Activated CD4-positive, alpha-beta T cell treated with anti-CD3 and anti-CD28 coated beads, Interleukin-2, Interleukin-4, amounts not matched to agents 100 ng/mL and 50 ng/mL, durations not matched to agents 16 hours and 8 hours (primary cell): ENCODE results near the gene ZNF124.
A peak's percentile ranks its signal among the peaks of the same experiment; 100 is the strongest.

Experiments
- DNase-seq: peaks from one replicate; pipeline ENCODE4 v3.0.0-alpha.2; 2020; ENCODE audit warnings: low spot score

ZNF124 gene

DNA sequence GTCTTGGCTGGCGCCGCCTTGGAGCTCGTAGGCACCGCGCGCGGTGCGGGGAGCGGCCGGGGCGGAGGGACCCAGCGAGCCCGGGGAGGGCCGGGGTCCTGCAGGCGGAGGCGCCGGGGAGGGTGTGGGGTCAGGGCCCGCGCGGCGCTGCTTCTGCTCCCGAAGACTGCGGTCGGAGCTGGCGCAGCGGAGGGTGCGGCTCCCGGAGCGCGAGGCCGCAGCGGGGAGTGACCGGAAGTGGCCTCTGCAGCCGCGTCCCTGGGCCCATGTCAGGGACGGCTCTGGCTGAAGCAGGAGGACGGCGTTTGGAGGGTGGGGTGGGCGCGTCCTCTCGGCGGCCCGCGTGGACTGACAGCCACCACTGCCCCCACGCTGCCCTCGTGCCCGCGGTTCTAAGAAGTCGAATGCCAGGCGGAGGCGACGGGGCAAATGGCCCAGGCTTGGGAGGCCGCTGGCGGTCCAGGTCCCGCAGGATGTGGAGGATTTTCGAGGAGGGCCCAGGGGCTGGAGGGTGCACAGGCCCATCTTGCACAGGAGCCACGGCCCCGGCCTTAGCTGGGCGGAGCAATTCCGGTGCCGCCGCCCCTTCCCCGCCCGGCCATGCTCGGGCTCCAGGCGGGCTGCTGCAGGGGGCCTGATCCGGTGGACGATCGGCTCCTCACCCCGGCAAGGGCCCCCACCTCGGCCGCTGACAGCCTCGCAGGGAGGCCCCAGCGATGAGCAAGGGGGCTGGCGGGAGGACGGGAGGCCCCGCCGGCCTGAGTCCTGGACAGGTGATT lies 59.9 kb downstream of the ZNF124 start:
- no peak for DNase-seq

DNA sequence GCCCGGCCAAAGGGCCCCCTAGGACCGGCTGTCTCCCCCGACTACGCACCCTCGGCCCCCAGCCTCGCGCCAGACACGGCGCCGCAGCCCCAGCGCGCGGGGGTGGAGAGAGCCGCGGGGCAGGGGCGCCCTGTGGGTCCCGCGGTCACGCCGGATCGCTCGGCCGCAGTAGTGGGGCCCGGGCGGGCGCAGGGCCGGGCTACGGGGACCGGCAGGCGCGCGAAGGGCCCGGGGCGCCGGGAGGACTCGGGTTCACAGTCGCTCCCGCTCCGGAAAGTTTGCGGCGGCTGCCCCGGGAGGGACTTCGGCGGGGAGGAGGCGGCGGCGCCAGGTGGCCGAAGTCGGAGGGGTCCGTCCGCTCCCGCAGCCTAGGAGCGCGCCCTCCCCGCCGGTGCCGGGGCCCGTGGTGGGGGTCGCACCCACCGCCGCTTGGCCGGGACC lies 60.5 kb downstream of the ZNF124 start:
- no peak for DNase-seq

GRCh38 chr1:247110627-247111258 lies 61.1 kb downstream of the ZNF124 start:
- DNase-seq = peak; percentile 52

- no peak for DNase-seq
Observed at GRCh38 chr1:247107694-247108093, 64.1 kb downstream of the ZNF124 start.

DNA sequence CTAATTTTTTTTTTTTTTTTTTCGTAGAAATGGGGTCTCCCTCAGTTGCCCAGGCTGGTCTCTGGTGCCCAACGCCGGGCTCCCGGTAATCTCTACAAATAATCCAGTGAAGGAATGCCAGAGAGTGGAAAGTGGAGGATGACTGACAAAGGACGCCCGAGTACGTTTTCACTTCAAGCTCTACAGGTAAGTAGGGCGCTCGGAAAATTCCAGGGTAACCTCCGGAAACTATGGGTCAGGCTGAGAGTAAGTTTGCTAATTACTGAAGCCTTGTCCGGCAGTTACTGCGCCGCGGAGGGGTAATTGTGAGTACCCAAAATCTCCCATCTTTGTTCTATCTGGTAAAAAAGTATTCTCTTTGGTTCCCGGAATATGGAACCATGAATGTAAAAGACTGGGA lies 65.9 kb downstream of the ZNF124 start:
- no peak for DNase-seq
